ENCODE results near the gene LYZL1.
"Not testable (repeated sequence)": the region's sequence is repeated elsewhere in the genome, so short reads cannot be mapped to it uniquely, and the experiment has no call there.

The LYZL1 gene

GRCh38 chr10:29308142-29308541 lies 19.3 kb downstream of the LYZL1 start:
- not testable (repeated sequence) for DNase-seq (ENCODE audit: low read depth in 2 of 2)

- DNase-seq (ENCODE audit: low read depth in 2 of 2) = no peak
Observed at GRCh38 chr10:29309465-29309864, 20.6 kb downstream of the LYZL1 start.

GRCh38 chr10:29310463-29310862 lies 21.6 kb downstream of the LYZL1 start:
- DNase-seq (ENCODE audit: low read depth in 2 of 2) = not testable (repeated sequence)

GRCh38 chr10:29313071-29313470 lies 24.2 kb downstream of the LYZL1 start:
- DNase-seq (ENCODE audit: low read depth in 2 of 2) = no peak

GRCh38 chr10:29314726-29315125 lies 25.9 kb downstream of the LYZL1 start:
- DNase-seq (ENCODE audit: low read depth in 2 of 2) = no peak

GRCh38 chr10:29315814-29316213 lies 26.9 kb downstream of the LYZL1 start:
- no peak for DNase-seq (ENCODE audit: low read depth in 2 of 2)

GRCh38 chr10:29316308-29317026 lies 27.6 kb downstream of the LYZL1 start:
- DNase-seq (ENCODE audit: low read depth in 2 of 2) = no peak

GRCh38 chr10:29317027-29317420 lies 28.2 kb downstream of the LYZL1 start:
- no peak for DNase-seq (ENCODE audit: low read depth in 2 of 2)

GRCh38 chr10:29317423-29318021 lies 28.7 kb downstream of the LYZL1 start:
- no peak for DNase-seq (ENCODE audit: low read depth in 2 of 2)

GRCh38 chr10:29318141-29319071 lies 29.5 kb downstream of the LYZL1 start:
- DNase-seq (ENCODE audit: low read depth in 2 of 2) = not testable (repeated sequence)

GRCh38 chr10:29319205-29319781 lies 30.4 kb downstream of the LYZL1 start:
- no peak for DNase-seq (ENCODE audit: low read depth in 2 of 2)

GRCh38 chr10:29320680-29321121 lies 31.8 kb downstream of the LYZL1 start:
- not testable (repeated sequence) for DNase-seq (ENCODE audit: low read depth in 2 of 2)

GRCh38 chr10:29321656-29322055 lies 32.8 kb downstream of the LYZL1 start:
- DNase-seq (ENCODE audit: low read depth in 2 of 2) = no peak

- no peak for DNase-seq (ENCODE audit: low read depth in 2 of 2)
Observed at GRCh38 chr10:29322918-29323317, 34.0 kb downstream of the LYZL1 start.

- DNase-seq (ENCODE audit: low read depth in 2 of 2) = no peak
Observed at GRCh38 chr10:29323367-29323766, 34.5 kb downstream of the LYZL1 start.

- no peak for DNase-seq (ENCODE audit: low read depth in 2 of 2)
Observed at GRCh38 chr10:29324220-29324841, 35.5 kb downstream of the LYZL1 start.

- DNase-seq (ENCODE audit: low read depth in 2 of 2) = no peak
Observed at GRCh38 chr10:29326299-29326698, 37.4 kb downstream of the LYZL1 start.

GRCh38 chr10:29326886-29327745 lies 38.2 kb downstream of the LYZL1 start:
- no peak for DNase-seq (ENCODE audit: low read depth in 2 of 2)

- DNase-seq (ENCODE audit: low read depth in 2 of 2) = no peak
Observed at GRCh38 chr10:29327746-29328102, 38.9 kb downstream of the LYZL1 start.

- DNase-seq (ENCODE audit: low read depth in 2 of 2) = no peak
Observed at GRCh38 chr10:29328983-29329382, 40.1 kb downstream of the LYZL1 start.

- no peak for DNase-seq (ENCODE audit: low read depth in 2 of 2)
Observed at GRCh38 chr10:29329420-29329819, 40.5 kb downstream of the LYZL1 start.
